Fibroblast of peridontal ligament (primary cell): ENCODE results near the gene VMO1.
"Not testable (repeated sequence)": the region's sequence is repeated elsewhere in the genome, so short reads cannot be mapped to it uniquely, and the experiment has no call there.

ENCODE experiments used
- DNase-seq: peaks from one replicate; pipeline ENCODE4 v3.0.0-alpha.2; 2010; ENCODE audit errors: extremely low read depth

Gene VMO1, protein sequence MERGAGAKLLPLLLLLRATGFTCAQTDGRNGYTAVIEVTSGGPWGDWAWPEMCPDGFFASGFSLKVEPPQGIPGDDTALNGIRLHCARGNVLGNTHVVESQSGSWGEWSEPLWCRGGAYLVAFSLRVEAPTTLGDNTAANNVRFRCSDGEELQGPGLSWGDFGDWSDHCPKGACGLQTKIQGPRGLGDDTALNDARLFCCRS

GRCh38 chr17:4786106-4786511 is at the start of gene VMO1:
Gene VMO1 (minus strand): TSS chr17:4786364. CDS start chr17:4786352, 12 bp downstream.
- DNase-seq: peak; percentile 42

- DNase-seq: no peak
Observed at GRCh38 chr17:4834681-4835020, 48.5 kb upstream of the VMO1 start.

GRCh38 chr17:4833941-4834680 is 47.9 kb upstream of the VMO1 start:
- peak; percentile 59 for DNase-seq

GRCh38 chr17:4833178-4833940 is 47.2 kb upstream of the VMO1 start, which contains the start of gene MINK1:
Gene MINK1 (plus strand): TSS chr17:4833340. CDS start chr17:4833584, 244 bp downstream.
- DNase-seq: peak; percentile 90

DNA sequence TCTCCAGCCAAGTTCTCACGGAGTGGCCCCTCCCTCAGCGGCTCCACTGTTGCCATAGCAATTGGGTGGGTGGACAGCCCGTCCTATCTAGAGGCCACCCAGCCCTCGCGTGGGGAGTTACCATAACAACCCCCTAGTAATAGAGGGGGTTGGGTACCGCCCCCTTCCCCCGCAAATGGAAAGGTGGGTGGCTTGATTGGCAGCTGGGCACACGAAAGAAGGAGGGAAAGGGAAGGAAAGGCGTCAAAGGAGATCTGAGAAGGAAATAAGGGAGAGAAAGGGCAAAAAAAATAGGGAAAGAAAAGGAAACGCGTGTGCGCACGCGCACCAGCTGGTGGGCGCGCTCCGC is 46.6 kb upstream of the VMO1 start:
- not testable (repeated sequence) for DNase-seq

DNA sequence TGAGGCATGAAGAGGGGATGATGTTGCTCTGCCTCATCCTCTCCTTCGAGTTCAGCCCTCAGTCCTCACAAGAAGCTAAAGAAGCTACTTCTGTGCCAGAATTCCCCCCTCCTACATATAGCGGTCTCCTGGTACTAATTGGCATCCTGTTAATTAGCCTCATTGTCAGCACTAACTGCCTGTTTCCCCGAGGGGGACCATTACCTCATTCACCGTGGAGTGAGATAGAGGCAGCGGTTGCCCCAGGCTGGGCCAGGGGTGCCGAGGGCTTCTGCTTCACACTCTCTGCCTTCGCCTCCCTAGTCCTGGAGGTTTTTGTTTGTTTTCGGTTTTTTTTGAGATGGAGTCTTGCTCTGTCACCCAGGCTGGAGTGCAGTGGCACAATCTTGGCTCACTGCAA is 41.2 kb upstream of the VMO1 start:
- DNase-seq: no peak

GRCh38 chr17:4823373-4824089 is 37.4 kb upstream of the VMO1 start:
- no peak for DNase-seq

DNA sequence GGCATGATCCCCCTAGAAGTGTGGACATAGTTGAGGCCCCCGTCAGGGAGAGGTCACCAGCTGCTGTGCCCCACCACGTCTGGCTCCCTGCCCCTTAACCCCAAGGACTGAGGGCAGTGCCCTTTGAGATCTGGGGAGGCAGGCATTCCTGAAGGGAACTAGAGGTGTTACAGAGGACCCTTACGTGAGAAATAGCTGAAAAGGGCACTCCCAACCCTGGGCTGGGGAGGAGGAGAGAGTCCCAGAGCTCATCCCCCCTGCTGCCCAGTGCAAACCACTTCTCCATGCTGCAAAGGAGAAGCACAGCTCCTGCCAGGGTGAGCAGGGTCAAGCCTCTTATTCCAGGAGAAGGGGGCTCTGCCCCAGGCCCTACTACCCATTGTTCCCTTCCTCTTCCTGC is 36.7 kb upstream of the VMO1 start:
- DNase-seq: no peak

- DNase-seq: no peak
Observed at GRCh38 chr17:4818276-4818675, 32.1 kb upstream of the VMO1 start.

DNA sequence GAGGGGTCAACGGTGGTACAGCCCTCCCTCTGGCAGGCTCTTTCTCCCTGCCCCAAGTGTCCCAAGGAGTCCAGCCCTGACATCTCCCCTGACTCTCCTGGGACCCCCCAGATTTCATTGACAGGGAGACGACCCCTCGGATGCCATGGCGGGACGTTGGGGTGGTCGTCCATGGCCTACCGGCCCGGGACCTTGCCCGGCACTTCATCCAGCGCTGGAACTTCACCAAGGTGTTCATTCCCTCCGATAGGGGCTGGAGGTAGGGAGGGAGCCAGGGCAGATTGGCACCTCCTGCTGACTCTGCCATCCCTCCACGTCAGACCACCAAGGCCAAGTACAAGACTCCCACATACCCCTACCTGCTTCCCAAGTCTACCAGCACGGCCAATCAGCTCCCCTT is 30.7 kb upstream of the VMO1 start:
- no peak for DNase-seq

- no peak for DNase-seq
Observed at GRCh38 chr17:4815043-4815675, 29.0 kb upstream of the VMO1 start.

- DNase-seq: no peak
Observed at GRCh38 chr17:4812690-4813089, 26.5 kb upstream of the VMO1 start.

DNA sequence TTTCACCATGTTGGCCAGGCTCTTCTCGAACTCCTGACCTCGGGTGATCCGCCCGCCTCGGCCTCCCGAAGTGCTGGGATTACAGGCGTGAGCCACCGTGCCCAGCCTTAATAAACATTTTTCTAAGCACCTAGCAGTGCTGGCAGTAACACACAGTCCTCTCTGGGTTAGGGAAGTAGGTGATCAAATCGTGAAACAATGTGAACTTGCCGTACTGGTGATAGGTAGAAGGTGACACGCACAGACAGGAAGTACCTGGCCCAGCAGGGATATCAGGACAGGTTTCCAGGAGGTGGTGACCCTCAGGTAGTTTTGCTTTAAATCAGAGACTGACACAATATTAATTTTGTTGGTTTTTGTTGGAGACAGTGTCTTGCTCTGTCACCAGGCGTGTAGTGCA is 25.3 kb upstream of the VMO1 start:
- DNase-seq: no peak

DNA sequence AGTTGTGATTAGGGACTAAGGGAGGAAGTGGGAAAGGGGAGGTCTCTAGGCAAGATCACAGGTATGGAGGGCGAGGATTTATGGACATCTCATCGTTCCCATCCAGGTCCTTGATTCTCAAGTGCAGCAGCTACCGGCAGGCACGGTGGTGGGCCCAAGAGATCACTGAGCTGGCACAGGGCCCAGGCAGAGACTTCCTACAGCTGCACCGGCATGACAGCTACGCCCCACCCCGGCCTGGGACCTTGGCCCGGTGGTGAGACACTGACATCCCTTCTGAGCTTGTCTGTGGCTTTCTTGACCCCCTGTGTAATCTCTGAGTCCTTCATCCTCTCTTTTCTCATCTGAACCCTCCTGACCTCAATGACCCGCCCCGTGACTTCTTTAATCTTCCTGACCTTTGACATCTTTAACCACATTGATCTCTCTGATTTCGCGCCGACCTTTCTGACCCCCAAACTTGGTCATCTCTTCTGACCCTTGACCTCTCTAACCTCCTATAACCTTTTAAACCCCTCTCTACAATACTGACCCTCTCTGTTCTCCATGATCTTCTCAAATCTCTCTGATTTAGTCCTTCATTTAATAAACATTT is 24.6 kb upstream of the VMO1 start:
- DNase-seq: no peak

- DNase-seq: peak; percentile 35
Observed at GRCh38 chr17:4808378-4808767, 22.2 kb upstream of the VMO1 start.

- DNase-seq: no peak
Observed at GRCh38 chr17:4807605-4808377, 21.6 kb upstream of the VMO1 start.

DNA sequence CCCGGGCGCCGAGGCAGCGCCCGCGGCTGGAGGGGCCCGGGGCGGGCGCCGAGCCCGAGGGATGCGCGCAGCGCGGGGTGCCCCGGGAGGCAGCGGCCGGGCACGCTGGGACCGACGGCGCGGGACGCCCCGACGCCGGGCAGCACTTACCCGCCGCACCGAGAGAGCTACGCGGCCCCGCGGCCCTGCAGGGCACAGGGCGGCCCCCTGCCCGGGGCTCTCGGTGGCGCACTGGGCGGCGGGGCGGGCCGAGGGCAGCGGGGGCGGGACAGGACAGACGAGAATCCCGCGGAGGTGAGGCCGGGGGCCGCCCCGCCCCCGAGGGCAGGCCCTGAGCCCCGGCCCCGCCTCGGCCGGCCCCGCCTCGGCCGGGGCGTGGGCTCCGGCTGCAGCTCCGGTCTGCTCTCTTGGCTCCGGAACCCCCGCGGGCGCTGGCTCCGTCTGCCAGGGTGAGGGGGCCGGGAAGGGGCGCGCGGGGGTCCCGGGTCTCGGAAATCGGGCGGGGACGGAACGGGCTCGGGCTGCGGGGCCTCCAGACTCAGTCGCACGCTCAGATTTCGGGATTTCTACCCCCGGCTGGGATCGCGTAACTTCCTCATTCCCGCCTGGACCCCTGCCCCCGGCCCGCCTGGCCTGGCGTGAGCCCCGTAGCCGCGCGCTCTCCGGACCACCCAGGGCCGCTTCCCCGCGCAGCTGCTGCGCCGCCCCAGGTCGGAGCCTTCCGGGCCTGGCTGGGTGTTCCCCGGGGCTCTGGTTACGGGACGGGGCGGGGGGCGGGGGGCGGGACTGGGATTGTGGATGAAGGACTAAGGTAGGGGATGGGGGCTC is 20.8 kb upstream of the VMO1 start, which contains the start of gene PLD2:
Gene PLD2, plus strand, starts transcription at position 376 of the 828 bp plus-strand sequence. CDS start 621 bp downstream, outside the sequence.
- DNase-seq: peak; percentile 55

GRCh38 chr17:4806456-4806776 is 20.3 kb upstream of the VMO1 start:
- no peak for DNase-seq

DNA sequence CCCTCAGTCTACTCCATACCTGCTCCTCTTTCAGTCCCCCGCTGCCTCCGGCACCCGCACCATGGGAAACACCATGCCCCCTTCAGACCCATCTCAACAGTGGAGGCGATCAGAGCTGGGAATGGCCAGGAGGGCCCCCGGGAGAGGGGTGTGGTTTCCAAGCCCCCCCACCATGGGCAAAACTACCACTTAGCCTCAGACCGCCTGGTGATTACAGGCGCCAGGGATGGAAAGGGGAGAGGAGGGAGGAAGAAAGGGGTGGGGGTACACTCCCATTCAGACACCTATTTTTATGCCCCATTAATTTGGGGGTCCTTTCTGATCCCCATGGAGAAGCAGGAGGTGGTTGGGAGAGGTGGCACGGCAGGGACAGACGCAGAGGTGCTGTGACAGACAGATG is 16.1 kb upstream of the VMO1 start, which contains the start of gene C17orf114:
Gene C17orf114, minus strand, starts transcription at position 101 of the 400 bp plus-strand sequence.
- no peak for DNase-seq
